Skin epidermis (tissue), 12 donors: ENCODE data around the gene NFIB.

ENCODE experiments used
- H3K27ac ChIP-seq, 21 experiments: fragments of 200-600 bp; sonication (generic) in 11 of 21; one replicate each; pipeline ENCODE4 v1.5.0; 2020; ENCODE audit warnings: mild to moderate bottlenecking in 3 of 21, inconsistent platforms in 2 of 21, moderate library complexity in 2 of 21
- H3K4me3 ChIP-seq, 7 experiments: fragments of 200-600 bp; sonication (generic) in 2 of 7; one replicate each; pipeline ENCODE4 v1.5.0; 2020; ENCODE audit warnings: inconsistent platforms in 2 of 7, mild to moderate bottlenecking in 2 of 7, moderate library complexity in 1 of 7

NFIB gene

DNA sequence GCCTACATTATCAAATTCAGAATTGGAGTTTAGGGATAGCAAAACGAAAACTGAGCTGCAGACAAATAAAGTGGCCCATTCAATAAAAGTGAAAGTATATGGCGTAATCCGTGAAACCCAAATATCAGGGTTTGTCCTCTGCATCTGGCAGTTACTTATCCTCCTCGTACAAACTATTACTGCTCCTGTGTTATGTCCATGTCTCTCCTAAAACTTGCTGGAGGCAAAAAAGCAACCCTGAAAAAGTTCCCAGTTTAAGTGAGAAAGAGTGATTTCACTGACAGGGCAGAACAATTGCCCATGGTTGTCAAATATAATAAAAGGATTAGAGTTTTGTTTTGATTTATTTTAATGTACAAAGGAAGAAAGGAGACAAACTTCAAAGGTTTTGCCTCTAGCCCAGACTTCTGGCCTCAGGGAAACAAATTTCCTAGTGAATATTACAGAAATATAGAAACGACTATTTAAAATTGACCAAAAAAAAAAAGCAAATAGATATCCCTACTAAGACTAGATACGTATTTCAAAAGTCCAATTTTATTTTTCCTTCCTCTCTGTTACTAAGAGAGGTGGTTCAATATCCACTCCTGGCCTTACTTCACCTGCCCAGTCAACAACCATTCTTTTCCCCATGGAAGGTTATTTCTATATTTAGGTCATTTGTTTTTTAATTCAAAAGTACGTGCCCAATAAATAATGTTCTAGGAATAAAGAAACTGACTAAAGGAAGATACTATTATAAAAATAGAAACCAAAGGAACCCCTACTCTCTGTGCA lies 50.0 kb downstream of the NFIB start:
- Histone ChIP-seq H3K27ac (peak overlapping the region in 3 of 21 experiments; percentile 14 to 63 (median 45)), H3K4me3 (no peak overlapping the region)

DNA sequence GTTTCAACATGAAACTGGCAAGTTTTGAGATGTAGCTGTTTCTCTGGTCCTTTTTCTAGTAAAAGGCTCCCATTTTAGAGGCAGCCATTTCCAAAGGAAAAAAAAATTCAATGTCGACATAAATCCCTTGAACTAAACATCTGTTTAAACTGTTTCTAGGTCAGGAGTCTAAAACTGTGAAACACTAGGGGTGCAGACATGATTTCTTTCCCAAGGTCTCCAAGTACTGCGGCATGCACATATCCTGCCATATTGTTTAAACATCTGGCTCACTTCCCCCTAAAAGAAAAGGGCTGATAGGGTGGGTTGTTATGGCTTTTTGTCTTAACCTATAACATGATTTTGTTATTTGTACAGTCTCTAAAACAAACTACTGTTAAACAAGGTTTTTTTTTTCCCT lies 51.1 kb downstream of the NFIB start:
- H3K27ac ChIP-seq: peak overlapping the region in 4 of 21 experiments; percentile 21 to 45 (median 37)

DNA sequence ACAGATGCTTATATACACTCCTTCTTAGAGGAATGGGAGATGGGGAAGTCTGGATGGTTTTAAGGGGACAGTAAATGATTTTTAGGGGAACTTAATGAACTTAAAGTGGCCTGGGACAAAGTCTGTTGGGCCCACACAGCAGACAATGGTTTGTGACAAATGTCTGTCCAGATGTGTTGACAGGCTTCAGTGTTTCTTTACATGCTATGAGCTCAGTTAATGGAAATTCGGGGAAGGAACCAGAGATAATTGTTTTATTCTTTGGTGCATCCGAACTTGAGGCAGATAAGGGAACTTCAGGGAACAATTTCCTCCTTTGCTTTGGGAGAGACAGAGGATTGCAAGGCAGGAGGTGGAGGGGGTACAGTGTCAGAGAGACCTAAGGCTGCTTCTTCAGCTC lies 52.3 kb downstream of the NFIB start:
- peak overlapping the region in 1 of 21 experiments; percentile 16 for H3K27ac ChIP-seq
- H3K4me3 ChIP-seq: no peak overlapping the region

More for the DNA sequence above, 51.1 kb downstream of the NFIB start:
- H3K4me3 ChIP-seq: no peak overlapping the region

DNA sequence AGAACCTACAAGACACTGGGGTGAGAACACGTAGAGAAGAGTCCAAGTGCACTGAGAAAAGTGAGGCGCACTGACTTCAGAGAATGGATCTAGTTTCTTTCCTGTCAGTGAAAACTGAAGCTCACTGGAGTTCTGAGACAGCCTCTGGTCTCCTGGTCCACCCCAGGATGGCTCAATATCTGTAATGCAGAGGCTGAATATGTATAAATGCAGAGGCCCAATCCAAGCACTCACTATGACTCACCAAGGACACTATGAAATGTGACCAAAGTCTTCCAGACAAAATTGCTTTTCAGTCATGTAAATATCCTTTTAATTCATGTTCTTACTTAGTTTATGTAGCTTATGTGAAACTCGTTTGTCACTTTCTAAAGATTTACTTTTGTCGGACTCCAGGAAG lies 53.8 kb downstream of the NFIB start:
- Histone ChIP-seq H3K27ac (no peak overlapping the region), H3K4me3 (no peak overlapping the region)

DNA sequence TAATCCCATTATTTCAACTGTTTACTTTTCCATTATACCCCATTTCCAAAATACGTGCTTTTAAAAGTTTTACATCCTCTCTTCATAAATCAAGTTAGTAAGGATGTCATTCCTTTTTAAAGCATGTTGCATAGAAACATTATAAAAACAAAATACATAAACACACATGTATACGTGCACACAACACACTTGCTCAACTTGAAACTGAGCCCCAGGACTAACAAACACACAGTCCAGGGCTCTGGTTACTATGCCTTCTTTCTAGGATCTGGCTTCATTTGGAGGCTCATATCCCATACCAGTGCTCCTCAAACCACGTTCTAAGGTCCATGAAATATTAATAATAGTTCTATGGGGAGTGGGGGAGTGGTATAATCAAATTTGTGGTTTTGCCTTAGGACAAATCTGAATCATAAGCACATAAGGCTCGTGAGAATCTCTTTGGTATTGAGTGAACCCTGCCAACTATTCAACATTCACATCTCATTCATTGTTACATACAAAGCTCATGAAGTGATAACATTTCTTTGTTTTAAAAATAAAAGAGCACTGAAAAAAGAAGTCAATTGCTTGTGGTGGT lies 55.2 kb downstream of the NFIB start:
- peak overlapping the region in 1 of 21 experiments; percentile 39 for H3K27ac ChIP-seq
- no peak overlapping the region for H3K4me3 ChIP-seq

DNA sequence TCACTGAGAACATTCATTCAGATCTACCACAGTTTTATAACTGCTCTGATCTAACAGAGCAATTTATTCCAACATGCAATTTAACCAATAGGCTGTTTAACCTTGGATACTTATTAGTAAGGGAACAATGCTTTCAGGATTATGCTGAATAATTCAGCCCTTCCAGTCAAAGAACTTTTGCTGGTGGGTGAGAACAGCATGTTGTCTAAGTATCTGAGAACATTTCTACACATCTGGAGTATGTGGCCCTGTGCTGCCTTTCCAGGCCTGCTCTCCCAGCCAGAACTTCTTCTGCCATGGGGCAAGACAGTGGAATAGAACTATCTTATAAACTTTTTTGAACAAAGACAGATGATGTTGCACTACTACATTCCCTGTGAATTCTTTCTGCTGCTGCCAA lies 55.8 kb downstream of the NFIB start:
- no peak overlapping the region for H3K4me3 ChIP-seq
- no peak overlapping the region for H3K27ac ChIP-seq

DNA sequence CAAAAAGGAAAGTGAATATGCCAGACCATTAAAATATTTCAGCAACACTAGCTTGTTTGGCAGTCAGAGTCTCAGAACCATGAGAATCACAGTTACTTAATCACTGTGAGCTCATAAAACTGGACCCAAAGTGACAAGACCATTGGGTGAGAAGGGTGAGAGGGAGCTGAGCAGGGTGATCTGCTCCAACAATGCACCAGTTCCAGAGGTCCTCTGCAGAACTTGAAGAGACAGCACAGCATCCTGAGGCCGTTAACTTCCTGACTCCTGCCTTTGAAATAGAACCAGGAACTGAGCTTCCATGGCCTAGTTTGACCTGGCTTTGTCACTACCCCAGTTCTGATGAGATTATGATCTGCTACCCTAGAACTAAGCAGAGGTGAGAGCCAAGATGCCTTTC lies 57.4 kb downstream of the NFIB start:
- Histone ChIP-seq H3K27ac (peak overlapping the region in 2 of 21 experiments; percentile 38 to 50), H3K4me3 (no peak overlapping the region)

DNA sequence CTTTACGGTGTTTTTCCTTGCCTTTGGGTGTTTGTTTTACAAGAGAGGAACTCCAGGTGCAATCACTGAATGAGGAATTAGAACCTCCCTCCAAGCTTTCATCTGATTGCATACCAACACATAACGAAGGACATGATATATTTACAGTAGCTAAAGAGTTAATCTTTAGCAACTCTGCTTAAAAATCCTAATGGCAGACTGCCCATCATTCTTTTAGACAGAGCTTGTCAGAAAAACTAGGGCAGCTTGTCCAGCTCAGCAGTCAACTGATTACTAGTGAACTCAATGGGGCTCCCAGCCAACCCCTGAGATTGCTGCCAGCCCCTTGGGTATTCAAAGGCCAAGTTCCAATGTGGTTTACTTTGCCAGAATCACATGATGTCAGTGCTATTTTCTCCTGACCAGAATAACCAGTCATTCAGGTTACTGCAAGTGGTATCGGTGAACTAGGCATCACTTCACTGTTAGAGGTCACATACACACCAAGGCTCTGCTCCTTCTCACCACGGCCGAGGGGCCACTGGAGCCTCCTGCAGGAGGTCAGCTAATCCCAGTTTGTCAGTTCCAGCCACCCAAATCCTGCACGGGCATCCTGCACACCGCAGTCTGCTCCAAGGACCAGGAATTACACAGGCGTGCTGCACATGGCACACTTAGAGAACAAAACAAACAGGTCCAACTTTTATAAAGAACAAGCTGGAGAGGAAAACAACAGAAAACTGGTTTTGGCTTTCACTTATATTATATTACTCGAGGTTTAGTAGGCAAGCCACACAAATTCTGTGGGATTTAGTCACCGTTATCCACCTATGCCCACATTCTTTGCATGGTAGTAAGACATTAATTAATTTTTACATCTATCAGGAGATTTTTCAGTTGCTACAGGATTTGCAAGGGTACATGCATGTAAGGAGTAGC lies 62.5 kb downstream of the NFIB start:
- Histone ChIP-seq H3K27ac (peak overlapping the region in 3 of 21 experiments; percentile 9 to 23 (median 17)), H3K4me3 (no peak overlapping the region)

DNA sequence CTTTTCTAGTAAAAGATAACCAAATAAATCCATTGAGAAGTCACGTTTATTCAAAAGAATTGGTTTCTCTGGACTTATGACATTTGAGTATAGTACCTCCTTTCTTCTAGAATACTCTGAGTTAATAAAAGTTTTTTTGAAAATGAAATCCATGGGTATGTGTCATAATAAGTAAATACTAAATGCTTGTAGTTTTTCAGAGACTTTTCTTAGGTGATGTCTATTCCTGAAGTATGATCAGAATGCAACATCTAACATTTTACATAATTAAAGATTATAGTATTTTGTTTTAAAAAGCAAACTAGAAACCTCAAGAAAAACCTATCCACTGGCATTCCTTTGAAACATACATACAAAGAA lies 63.2 kb downstream of the NFIB start:
- Histone ChIP-seq H3K27ac (no peak overlapping the region), H3K4me3 (no peak overlapping the region)

DNA sequence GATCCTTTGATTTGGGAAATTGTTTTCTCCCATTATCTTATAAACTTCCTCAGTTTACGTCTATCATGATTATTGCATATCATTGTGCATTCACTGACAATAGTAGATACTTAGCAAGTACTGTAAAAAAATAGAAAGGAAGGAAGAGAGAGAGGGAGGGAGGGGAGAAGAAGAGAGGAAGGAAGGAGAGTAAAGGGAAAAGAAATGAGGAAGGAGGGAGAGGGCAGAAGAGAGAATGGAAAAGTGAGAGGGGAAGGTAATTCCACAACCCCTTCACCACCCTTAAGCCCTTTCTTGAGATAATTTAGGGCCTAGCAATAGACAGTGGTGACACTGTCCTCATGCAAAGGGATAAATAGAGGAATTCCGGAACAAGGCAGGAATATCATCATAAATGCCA lies 64.4 kb downstream of the NFIB start:
- no peak overlapping the region for H3K27ac ChIP-seq
- H3K4me3 ChIP-seq: no peak overlapping the region

DNA sequence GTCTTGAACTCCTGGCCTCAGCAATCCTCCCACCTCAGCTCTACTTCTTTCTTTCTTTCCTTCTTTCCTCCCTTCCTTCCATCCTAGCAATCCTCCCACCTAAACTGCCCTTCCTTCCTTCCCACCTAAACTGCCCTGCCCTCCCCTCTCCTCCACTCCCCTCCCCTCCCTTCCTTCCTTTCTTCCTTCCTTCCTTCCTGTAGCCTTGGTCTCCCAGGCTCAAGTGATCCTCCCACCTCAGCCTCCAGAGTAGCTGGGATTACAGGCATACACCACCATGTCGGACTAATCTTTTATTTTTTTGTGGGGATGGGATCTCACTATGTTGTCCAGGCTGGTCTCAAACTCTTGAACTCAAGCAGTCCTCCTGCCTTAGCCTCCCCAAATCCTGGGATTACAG lies 65.8 kb downstream of the NFIB start:
- H3K4me3 ChIP-seq: no peak overlapping the region
- no peak overlapping the region for H3K27ac ChIP-seq

DNA sequence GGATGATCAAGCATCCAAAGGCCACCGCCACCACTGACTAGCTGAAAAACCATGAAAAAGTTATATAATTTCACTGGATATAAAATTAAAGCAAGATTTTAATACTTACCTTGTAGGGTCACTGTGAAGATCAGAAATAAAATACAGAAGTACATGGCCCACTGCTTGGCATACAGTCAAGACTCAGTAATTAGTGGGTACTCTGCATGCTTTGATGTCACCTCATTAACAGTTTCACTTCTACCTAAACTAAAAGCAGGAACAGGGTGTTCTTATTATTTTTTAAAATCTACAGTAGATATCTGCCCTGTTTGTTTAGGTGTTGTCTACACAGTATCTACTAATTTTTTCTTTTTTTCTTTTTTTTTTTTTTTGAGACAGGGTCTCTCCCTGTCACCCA lies 66.4 kb downstream of the NFIB start:
- H3K27ac ChIP-seq: no peak overlapping the region
- no peak overlapping the region for H3K4me3 ChIP-seq

DNA sequence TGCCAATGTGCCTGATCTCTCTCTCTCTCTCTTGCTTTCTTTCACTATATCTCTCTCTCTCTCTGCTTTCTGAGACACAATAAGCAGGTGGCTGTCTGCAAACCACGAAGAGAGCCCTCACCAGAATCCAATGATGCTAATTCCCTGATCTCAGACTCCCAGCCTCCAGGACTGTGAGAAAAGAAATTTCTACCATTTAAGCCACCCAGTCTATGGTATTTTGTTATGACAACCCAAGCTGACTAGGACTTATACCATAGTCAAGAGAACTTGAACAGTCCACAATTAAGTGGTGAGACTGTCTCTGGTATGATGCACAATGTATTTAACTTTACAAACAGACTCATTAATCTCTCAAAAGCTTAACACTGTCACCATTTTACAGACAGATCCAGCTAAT lies 67.0 kb downstream of the NFIB start:
- Histone ChIP-seq H3K4me3 (no peak overlapping the region), H3K27ac (no peak overlapping the region)

DNA sequence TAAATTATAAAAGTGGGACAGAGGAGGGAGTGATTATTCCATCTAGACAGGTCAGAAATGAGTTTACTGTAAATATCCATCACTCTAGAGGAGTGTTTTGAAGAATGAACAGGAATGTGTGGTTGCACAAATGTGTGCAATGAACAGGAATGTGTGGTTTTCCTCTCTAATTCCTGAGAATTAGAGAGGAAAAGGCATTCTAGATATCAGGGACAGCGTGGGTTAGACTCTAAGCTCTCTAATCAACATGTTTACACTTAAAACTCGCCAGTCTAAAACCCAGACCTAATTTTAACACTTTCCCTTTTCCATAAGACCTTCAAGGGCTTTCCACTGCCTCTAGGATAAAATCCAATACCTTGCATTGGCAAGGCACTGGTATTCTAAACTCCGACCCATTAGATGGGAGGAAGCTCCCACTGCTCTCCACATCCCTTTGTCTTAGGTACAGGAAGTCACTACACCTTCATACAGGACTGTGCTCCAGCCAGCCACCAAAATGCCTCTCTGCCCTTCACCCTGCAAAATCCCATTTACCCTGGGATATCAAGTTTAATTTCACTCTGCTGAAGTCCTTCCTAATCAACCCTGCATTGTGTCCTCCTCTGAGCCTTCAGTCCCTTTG lies 67.9 kb downstream of the NFIB start:
- no peak overlapping the region for H3K4me3 ChIP-seq
- H3K27ac ChIP-seq: no peak overlapping the region

DNA sequence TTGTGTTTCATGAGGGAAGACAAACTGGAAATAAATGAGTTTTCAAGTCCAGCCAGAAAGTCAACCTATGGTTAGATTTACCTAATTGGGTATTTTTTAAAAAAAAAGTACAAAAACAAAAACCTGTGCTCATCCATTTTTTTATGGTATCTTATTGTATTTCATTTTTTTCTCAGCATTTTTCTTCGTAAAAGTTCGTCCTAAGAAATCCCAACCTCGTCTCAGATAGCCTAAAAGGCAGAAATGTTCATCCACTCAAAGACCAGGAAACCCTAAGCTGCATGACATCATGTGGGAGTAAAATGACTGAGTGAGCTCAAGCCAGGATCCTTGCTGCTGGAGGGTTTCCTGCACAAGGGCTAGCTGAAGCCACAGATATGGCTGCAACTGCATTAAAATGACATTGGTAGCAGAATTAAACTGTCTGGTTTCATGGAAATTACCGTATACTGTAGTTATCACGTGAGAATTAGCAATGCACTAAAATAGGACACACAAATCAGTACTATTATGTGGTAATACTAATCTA lies 70.4 kb downstream of the NFIB start:
- Histone ChIP-seq H3K4me3 (no peak overlapping the region), H3K27ac (no peak overlapping the region)

DNA sequence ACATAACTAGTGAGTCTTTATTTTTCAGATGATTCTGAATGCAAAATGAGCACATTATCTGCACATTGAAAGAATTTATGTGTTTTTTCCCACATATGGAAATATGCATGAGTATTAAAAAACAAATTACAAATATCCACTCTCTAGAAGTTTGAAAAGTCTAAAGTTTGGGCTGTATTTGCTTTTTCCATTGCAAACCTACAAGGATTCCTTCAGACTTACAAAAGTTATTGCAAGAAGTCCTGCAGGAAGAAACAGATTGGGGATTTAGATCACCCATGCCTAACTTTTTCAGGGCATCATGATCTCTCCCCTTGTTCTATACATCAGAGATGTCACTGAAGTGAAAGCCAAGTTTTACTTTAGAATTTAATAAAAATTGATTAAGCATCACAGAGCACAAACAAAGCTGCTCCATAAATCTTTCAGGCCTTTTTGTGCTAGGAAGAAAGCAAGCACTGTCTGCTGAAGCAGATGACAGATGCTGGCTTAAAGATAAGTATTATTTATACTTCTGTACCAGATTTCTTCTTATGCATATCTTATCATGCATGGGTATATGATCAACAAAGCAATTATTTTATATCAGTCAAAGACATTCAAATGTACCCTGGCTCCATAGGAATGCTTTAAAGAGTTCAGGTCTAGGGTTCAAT lies 71.7 kb downstream of the NFIB start:
- Histone ChIP-seq H3K27ac (no peak overlapping the region), H3K4me3 (no peak overlapping the region)

DNA sequence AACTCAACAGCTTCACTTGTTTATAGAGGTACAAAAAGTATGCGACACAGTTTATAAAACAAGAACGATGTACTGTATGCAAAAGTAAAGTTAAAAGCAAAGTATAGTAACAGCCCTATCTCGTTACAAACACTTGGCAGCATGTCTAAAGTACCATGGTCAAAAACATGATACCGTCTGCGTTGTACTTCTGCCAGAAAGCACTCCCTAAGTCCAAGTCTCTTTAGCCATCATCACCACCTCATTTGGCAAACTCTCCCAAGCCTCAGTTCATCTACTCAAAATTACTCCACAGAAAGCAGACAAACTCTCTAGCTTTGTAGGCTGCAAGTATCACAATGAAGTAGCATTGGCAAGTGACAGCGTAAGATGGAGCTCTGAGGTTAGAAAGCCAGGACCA lies 73.4 kb downstream of the NFIB start:
- Histone ChIP-seq H3K27ac (no peak overlapping the region), H3K4me3 (no peak overlapping the region)

DNA sequence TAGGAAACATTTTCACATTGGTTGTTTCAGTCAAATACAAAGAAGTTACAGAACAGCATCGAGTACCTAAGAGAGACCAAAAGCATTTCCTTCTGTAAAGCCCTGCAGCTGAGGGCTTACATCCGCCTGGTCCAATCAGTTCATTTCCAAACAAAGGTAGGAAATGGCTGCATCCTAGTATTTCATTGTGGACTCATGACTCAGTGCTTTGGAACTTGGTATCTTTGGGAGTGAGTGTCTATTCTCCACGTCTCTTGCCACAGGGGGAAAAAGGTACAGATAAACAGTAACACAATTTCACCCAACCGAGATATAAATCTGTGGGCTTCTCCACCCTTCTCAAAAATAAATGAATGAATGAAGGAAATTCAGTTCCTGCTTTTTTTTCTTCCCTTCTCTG lies 75.4 kb downstream of the NFIB start:
- peak overlapping the region in 6 of 21 experiments; percentile 0 to 78 (median 44) for H3K27ac ChIP-seq
- H3K4me3 ChIP-seq: no peak overlapping the region

DNA sequence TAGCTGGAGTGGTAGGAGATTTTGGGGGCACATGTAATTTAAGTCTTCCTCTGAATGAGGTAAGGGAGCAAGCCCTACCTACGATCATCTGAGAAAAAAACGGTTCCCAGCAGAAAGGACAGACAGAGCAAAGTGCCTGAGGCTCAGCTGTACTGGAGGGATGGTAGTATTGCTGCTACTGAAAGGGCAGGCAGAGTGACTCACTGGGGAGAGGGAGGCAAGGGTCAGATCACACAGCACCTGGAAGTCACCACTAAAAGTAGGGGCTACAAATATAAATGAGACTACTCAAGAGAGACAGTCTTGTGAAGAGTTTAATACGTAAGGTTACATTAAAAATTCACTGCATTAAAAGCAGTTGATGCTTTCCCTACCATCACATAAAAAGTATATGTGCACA lies 75.9 kb downstream of the NFIB start:
- H3K4me3 ChIP-seq: no peak overlapping the region
- H3K27ac ChIP-seq: peak overlapping the region in 6 of 21 experiments; percentile 16 to 78 (median 44)
